T-helper 2 cell (primary cell): ENCODE results near the gene OSBPL9.
"Not testable (repeated sequence)": the region's sequence is repeated elsewhere in the genome, so short reads cannot be mapped to it uniquely, and the experiment has no call there.

ENCODE experiments used
- DNase-seq, 5 experiments: peaks; one replicate each; pipeline versions ENCODE4 v3.0.0 to v3.0.0-alpha.2; 2012 to 2022

OSBPL9 gene

GRCh38 chr1:51794868-51795267 lies 178.0 kb downstream of the OSBPL9 start:
- no peak for DNase-seq

DNA sequence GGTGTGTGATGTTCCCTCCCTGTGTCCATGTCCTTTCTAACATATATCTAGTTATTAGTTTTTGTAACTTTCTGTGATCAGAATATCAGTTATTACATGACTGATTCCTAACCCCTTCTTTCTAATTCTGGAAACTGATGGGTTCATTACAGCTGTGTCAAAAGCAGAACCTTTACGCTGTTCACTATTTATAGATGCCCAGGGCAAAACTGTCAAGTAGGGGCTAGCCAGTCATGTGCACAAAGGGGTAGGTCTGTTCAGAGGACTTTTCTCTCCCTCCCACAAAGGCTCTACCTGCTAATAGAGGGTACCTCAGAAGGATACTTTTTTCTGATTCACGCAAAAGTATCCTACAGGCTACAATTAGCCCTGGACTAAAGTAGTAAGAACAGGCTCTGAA lies 182.5 kb downstream of the OSBPL9 start:
- no peak for DNase-seq

DNA sequence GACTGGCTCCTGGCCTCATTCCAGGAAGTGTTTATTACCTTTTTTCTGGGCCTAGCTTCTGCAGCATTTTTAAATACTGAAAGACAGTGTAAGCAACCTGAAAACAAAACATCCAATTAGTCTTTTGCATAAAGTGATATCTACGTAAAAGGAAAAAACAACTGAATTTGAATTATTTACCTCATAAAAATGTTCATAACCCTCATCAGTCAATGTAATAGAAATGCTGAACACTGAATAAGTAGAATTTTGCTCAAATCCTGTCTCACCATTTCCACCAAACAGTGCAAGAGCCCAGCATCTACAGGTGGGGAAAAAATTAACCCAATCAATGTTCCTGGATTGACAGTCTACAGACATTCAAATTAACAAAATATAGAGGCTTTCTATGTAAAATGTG lies 197.6 kb downstream of the OSBPL9 start:
- no peak for DNase-seq

GRCh38 chr1:51818487-51818886 lies 201.6 kb downstream of the OSBPL9 start:
- no peak for DNase-seq

GRCh38 chr1:51819021-51819420 lies 202.1 kb downstream of the OSBPL9 start:
- DNase-seq = not testable (repeated sequence)

- no peak for DNase-seq
Measured at GRCh38 chr1:51819810-51820209, 202.9 kb downstream of the OSBPL9 start.

- DNase-seq = no peak
Measured at GRCh38 chr1:51829058-51829457, 212.2 kb downstream of the OSBPL9 start.

DNA sequence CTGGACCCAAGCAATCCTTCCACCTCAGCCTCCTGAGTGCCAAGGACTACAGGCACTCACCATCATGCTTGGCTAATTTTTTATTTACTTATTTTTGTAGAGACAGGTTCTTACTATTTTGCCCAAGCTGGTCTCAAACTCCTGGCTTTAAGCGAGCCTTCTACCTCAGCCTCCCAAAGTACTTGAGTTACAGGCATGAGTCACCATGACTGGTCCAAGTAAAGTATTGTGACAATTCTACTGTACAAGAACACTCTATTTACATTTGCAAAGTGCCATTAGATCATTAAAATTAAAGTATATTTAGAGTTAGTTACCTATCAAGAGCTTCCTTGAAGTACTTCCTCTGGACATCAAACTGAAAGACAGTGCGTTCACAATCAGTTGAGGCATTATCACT lies 216.8 kb downstream of the OSBPL9 start:
- DNase-seq = no peak

GRCh38 chr1:51837243-51837642 lies 220.4 kb downstream of the OSBPL9 start:
- peak in 1 of 5 experiments; percentile 8 for DNase-seq
